ENCODE data around the gene DCHS2. TPM values are rescaled to one million over a fixed set of nuclear protein-coding genes. Genes with fewer than 3 reads are reported as not detected.

Gene DCHS2
- total RNA-seq, 1 donor from 2014 or later: 1.8 TPM

GRCh38 chr4:154454710-154455109 lies 36.9 kb downstream of the DCHS2 start:
- no peak for DNase-seq (ENCODE audit: low spot score)

DNA sequence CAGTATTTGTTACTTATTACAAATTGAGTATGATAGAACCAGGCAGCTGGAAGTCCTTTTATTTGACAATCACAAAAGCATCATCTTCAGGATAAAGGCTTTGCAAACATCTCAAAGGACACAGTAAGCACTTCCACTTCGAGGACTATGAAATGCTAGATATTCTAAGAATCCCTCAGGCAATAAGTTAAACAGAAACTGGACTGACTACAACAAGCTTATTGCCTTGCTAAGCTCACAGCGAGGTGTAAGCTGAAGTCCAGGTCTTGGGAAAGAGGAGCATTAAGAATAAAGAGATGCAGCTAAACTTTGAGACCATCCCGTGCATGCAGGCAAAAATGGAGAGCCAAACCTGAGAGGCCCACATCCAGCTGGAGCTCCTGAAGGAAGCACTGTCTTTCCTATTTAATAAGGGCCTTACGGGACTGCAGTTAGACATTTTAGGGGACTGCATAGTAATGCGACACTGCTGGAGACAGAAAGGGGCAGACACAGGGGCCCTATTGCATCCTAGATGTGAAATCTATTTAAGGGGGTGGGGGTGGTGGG lies 38.7 kb downstream of the DCHS2 start:
- no peak for DNase-seq (ENCODE audit: low spot score)

- DNase-seq (ENCODE audit: low spot score): no peak
These were observed 40.6 kb downstream of the DCHS2 start for GRCh38 chr4:154450966-154451365.

DNA sequence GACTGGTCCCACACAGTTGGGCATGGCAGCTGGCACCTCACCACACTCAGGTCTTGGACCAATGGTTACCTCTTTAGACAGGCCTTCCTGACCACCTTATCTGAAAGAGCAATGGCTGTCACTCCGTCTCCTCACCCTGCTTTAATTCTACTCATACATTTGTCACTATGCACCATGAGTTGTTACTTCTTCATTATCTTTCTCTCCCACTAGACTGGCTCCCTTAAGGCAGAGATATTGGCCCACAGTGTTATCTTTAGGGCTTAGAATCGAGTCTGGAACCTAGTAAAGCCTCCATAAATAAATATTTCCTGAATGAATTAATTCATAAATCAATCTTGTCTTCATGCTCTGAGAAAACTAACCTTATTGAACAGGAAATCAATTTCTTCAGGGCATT lies 46.6 kb downstream of the DCHS2 start:
- DNase-seq (ENCODE audit: low spot score): no peak

DNA sequence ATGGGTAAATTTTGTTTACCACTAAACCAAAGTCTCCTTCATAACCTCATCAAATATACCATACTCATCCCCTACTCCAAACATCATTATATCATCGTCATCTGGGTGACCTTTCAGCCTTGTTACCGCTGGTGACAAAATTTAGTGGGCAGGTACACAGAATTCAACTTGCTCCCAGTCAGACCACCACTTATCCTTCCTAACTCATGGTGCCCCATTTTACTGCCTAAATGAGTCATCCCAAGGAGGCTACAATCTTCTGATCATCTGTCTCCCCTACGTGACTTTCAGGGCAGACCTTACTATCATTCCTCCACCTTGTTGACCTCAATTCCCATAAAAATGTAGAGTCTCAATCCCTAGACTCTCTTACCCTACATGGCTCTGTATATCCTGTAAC lies 49.6 kb downstream of the DCHS2 start:
- DNase-seq (ENCODE audit: low spot score): no peak

DNA sequence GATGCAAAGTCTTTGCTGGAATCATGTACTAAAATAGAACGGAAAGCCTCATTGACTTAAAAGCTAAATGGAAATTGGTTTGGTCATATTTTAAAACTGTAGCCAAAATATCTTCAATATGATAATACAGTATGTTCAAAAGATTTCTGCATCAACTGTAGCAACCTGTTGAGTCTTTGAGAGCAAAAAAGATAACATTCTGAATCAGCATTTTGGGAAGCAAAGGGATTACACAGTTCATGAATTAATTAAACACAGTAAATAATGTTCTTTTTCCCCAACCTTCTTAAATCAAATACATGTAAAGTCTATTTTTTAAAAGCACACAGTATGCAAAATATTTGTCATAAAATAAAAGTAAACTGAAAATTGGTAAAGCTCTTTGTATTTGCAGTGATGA lies 50.5 kb downstream of the DCHS2 start:
- DNase-seq (ENCODE audit: low spot score): no peak

DNA sequence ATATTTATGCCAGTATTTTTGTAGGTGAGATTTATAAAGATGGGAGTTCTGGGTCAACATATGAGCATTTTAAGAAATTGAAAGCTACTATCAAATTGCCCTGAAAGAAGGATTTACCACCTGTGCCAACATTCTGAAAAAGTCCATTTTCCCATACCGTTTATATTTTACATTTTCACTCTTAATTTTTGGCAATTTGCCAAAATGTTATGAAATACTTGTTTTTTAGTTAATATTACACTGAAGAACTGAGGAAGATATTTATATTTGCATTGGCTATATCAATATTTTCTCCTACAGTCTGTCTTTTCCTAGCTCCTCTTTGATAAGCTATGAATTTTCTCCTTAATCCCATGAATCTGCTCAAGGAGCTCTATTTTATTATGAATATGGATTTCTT lies 52.4 kb downstream of the DCHS2 start:
- no peak for DNase-seq (ENCODE audit: low spot score)

GRCh38 chr4:154435895-154436294 lies 55.7 kb downstream of the DCHS2 start:
- no peak for DNase-seq (ENCODE audit: low spot score)

DNA sequence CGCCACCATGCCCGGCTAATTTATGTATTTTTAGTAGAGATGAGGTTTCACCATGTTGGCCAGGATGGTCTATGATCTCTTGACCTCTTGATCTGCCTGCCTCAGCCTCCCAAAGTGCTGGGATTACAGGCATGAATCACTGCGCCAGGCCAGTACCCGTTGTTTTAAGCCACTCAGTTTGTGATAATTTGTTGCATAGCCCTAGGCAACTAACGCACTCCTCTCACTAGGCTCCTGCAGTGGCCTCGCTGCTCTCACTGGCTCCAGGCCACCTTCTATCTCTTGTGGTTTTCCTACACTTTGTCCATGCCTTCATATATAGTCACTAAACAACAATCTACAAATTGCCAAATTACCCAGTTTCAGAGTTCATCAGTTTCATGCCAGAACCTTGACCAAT lies 58.1 kb downstream of the DCHS2 start:
- DNase-seq (ENCODE audit: low spot score): no peak

- no peak for DNase-seq (ENCODE audit: low spot score)
These were observed 62.4 kb downstream of the DCHS2 start for GRCh38 chr4:154429176-154429575.

GRCh38 chr4:154427149-154427548 lies 64.5 kb downstream of the DCHS2 start:
- no peak for DNase-seq (ENCODE audit: low spot score)

DNA sequence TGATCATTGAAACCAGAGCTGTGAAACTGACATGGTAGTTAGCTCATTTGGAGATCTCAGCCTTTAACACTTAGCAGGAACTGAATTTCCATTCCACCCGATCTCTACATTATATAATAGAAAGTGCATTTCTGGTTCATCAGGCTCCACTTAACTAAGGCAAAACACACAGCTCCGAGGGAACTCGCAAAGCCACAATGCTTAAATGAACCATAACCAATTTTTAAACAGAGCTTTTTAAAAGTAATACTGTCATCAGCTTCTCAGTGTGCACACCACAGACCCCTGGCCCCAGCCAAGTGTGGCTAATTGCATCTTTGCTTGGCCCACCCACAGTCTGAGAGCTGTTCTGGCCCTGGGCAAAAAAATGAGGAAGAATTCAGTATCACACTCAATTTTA lies 66.1 kb downstream of the DCHS2 start:
- no peak for DNase-seq (ENCODE audit: low spot score)

DNA sequence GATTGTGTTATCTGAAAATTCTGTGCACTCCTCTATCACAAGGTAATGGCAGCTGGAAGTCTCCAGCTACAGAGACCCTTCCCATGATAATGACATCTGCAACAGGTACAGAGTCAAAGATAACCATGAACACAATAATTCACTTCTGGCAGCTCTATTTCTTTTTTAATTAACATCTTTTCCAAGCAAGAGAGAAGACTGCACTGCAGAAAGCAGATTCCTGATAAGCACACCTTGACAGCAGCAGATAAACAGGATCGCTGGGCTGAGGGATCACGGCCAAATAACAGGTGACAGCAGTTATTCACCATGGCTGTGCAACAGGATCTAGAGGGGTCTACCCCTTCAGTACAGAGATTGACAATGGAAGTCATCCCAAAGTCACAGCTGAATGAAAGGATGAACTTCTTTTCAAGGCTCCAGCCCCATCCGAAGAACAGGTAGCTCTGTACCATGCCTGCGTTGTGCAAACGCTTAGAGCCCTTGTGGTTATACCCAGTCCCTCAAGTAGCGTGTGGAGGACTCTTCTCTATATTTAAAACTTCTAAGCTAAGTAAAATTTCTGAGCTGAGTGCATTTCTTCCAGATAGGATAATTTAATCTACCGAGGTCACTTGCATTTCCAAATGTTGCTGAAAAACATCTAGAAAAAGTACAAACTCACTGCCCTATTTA lies 66.7 kb downstream of the DCHS2 start:
- no peak for DNase-seq (ENCODE audit: low spot score)

DNA sequence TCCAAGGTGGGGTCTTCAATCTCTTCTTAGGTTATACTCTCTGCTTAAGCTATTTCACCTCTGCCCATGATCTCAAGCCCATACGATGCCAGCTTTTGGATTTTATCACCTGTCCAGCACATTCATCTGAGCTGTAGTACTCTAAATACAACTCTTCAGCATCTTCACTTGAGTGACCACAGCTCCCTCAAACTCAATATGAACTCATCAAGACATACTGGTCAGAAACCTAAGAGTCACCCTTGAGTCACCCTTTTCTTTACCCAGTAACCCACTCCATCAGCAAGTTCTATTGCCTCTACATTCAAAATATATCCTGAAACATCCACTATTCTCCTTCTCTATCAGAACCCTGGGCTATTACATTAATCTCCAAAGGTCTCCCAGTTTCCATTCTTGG lies 69.4 kb downstream of the DCHS2 start:
- no peak for DNase-seq (ENCODE audit: low spot score)

DNA sequence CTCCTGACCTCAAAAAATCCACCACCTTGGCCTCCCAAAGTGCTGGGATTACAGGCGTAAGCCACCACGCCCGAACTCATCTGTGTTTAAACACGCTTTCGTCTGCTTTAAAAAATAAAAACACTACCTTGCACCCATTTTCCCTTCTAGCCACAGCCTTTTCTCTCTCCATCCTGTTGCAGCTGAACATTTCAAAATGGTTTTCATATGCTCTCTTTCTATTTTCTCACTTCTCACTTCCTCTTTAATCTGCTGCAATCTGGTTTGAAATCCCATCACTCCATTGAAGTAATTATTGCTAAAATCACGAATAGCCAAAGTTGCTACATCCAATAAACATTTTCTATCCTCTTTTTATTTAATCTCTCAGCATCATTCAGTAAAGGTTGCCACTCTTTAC lies 70.0 kb downstream of the DCHS2 start:
- DNase-seq (ENCODE audit: low spot score): no peak

GRCh38 chr4:154417373-154417673 lies 74.3 kb downstream of the DCHS2 start:
- DNase-seq (ENCODE audit: low spot score): no peak

DNA sequence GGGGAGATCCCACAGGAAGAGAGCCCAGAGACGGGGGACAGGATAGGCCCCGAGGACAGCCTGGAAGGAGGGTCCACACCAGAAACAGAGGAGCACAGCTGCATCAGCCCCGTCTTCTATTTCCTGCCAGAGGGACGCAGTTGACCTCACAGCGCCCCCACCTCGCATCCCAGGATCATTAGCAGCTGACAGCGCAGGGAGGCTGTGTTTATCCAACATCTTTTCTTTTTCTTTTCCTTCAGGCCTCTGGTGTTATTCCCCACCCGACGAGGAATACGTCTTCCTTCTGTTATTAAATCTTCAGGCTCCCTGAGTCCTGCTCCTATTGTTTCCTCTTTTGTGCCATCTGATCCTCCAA lies 75.4 kb downstream of the DCHS2 start:
- no peak for DNase-seq (ENCODE audit: low spot score)

DNA sequence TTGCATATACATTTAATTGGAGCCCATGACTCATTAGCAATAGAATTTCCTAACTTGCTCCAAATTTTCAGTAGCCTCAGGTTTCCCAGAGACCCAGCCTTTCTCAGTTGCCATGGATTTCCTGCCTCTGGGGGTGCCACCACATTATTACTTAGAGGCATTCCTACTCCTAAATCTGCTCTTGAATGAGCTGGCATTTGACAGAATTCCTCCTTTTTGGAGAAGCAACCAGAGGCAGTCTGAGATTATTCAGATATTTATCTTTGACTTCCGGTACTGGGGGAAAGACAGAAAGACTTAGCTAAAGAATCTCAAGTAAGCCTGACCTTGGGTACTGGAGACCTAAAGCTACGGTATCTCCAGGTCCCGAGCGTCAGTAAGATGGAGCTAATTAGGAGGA lies 76.3 kb downstream of the DCHS2 start:
- no peak for DNase-seq (ENCODE audit: low spot score)

DNA sequence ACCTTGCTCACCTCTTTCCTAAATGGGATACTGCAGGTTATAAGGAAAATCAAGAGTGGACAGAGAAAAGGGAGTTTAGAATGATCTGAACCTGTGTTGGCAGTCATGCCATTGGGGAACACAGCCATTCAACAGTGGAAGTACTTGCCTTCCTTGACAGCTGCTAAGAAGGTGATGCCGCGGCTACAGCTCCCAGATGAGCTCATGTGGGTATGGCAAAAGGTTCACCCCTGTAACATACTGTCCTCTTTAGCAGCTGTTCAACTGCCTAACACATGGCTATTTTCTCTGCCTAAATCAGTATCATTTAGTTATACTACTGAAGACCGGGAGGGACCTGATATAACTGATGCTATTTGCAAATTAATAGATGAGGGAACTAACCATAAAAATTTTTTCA lies 76.8 kb downstream of the DCHS2 start:
- no peak for DNase-seq (ENCODE audit: low spot score)

DNA sequence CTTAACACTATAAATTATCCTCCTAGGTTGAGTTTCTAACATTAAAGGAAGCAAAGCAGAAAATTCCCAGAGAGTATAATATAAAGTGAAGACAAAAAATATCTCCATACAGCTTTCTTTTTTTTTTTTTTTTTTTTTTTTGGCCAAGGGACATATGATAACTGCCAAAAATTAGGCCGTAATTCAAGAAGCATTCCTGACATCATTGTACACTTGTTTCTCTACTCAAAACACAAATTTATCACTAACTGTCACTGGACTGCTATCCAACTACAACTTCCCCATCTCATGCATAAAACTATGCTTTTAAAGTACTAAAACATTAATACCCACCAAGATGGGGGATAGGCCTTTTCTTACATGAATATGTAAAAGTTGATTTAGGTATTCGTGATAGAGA lies 77.2 kb downstream of the DCHS2 start:
- DNase-seq (ENCODE audit: low spot score): no peak

DNA sequence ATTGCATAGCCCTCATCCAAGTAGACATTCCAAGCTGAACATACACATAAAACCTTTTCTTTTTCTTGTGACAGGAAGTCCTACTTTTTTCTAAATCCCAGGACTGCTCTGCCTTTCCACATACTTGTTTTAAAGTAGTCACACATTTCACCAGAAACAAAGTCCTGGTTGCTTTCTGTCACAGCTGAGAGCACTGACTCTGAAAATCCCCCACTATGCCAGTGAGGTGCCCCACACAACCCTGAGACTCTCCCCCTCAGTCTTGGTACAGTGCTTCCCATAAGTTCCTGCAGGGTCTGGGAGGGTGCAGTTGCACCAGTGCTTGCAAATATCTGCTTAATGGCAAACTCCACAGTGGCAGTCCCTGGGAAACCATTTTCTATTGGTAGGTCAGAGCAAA lies 84.2 kb downstream of the DCHS2 start:
- no peak for DNase-seq (ENCODE audit: low spot score)

DNA sequence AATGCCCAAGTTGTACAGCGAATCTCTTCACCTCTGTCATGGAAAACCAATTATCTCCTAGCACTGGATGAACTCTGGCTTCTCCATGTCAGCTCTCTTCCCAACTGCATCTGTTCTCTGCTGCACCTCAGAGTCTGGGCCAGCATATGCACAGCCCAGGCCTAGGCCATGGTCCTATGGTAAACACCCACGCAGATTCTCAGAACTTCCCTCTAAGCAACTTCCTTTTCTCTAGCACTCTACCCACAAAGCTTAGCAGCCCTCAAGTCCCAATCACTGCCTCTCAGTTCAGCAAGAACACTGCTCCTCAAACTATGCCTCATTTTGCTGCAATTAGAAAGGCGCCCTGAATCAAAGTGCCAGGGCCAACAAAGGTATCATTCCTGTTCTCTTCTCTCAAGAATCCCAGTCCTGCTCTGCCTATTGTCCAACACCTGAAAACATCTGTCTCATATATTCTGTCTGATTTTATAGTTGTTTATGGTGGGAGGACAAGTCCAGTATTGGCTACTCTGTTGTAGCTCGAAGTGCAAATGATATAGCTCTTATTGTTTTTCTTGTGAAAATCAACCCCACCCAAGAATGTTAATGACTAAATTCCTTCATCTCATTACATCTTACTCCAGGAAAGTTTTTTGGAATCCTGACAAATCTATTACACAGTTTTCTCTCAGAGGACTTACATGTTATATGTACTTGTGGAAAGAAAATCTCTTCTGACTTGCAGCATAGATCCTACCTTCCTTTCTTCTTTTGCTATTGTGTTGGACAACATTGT lies 85.4 kb downstream of the DCHS2 start:
- DNase-seq (ENCODE audit: low spot score): no peak

DNA sequence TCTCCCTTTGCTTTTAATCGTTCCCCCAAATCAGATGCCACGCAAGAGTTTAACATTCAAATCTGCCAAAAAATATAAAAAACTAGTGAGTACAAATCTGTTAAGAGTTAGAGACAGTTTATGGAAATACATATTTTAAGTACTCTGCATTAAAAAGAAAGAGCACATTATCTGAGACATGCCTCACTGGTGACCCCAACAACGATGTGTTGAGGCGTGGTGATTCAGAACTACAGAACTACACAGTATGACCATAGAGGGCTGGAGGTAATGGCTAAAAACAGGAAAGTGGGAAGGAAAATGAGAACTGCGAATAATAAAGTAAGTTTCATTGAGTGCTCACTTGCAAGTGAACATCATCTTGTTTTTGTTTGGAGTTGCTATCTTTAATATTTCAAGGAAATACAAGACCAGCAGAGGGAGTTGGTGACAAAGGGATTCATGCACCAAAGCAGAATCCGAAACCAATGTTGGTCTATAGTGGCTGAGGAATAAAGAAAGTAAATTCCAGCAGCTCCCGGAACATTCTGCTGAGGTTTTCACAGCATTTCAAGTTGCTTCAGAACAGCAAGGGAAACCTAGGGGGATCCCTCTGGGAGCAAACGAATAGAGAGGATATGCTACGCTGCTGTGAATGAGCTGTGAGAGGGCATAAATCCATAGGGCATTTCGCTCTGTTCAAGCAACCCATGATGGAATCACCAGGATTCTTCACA lies 92.2 kb downstream of the DCHS2 start:
- no peak for DNase-seq (ENCODE audit: low spot score)

Measured in ureter (tissue), 1 donor.